Fibroblast of the conjunctiva (primary cell): Measurements from ENCODE around the gene ICA1L.

Experiments used
- DNase-seq: peaks from one replicate; pipeline ENCODE4 v3.0.0-alpha.2; 2010; ENCODE audit warnings: low read depth

The ICA1L gene

GRCh38 chr2:202736826-202737225 is 134.7 kb downstream of the ICA1L start:
- no peak for DNase-seq

- DNase-seq = no peak
Measured at GRCh38 chr2:202726070-202726469, 145.5 kb downstream of the ICA1L start.

- no peak for DNase-seq
Measured at GRCh38 chr2:202723746-202724145, 147.8 kb downstream of the ICA1L start.
